Skin of body (tissue), 2 donors: ENCODE results near the gene PSMA7. TPM values are rescaled to one million over a fixed set of nuclear protein-coding genes. Genes with fewer than 3 reads are reported as not detected.
"Not testable (repeated sequence)": the region's sequence is repeated elsewhere in the genome, so short reads cannot be mapped to it uniquely, and the experiment has no call there.

Experiments used
- DNase-seq: peaks from one replicate; lab custom pipeline; 2025; lab: John Stamatoyannopoulos, UW
- total RNA-seq: library from RNA; depleted of rRNA; stranded (reverse); fragments of >200 nt; gene quantifications from one replicate; pipeline ENCODE4 v1.2.3, GENCODE V29; 2014

Gene PSMA7
- total RNA-seq, 1 donor from 2014 or later, result 107 TPM

DNA sequence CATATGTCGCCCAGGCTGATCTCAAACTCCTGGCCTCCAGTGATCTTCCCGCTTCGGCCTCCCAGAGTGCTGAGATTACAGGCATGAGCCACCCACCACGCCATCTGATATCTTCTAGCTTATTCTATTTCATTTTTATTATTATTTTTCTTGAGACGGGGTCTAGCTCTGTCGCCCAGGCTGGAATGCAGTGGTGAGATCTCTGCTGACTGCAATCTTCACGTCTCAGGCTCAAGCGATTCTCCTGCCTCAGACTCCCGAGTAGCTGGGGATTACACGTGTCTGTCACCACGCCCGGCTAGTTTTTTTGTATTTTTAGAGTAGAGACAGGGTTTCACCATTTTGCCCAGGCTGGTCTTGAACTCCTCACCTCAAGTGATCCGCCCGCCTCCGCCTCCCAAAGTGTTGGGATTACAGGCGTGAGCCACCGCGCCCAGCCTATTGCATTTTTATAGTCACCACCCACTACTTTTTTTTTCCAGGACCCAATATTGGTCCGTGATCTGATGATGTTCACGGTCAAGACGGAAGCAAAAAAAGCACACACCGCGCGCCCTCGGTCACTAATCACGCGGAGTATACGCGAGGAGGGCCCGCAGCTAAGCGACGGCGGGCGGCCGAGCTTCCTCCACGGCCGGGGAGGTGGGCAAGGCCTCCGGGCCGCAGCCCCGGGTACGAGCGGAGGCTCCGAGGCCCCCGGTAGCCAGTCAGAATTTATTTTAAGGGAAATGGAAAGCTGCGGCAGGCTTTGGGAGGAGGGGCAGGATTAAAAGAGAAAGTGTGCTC is 22.0 kb downstream of the PSMA7 start:
- no peak for DNase-seq

- no peak for DNase-seq
These were observed 22.8 kb downstream of the PSMA7 start for GRCh38 chr20:62120365-62120762.

- DNase-seq, result no peak
These were observed 23.4 kb downstream of the PSMA7 start for GRCh38 chr20:62119591-62120364.

- DNase-seq, result no peak
These were observed 24.1 kb downstream of the PSMA7 start for GRCh38 chr20:62119115-62119514.

GRCh38 chr20:62118113-62119043 is 24.8 kb downstream of the PSMA7 start:
- no peak for DNase-seq

DNA sequence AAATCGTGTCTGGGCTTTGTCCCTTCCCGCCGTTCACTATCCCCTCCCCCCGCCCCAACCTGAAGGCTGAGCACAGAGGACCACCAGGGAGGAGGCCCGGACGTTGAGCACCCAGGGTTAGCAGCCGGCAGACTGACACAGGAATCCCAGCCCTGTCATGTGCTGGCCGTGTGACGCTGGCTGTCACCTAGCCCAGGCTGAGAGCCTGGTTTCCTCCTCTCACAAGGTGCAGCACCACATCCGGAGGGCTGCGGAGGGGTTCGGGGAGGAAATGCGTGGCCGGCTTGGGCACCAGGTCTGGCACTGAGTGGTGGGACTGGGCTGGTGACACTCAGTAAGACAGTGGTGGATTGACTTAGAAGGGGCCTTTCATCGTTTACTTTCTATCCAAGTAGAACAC is 25.5 kb downstream of the PSMA7 start:
- no peak for DNase-seq

DNA sequence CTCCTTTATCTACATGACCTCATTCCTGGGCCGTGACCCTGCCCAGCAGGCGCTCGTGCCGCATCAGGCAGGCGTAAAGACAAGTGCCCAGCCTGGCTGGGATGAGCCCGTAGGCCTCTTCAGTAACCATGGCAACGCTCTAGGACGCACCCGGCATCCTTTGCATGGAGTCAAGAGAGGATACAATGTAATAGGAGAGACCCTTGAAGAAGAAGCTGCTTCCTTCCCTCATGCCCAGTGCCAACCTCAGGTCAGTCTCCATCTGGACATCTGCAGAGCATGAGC is 25.9 kb downstream of the PSMA7 start:
- DNase-seq, result no peak

- DNase-seq, result no peak
These were observed 26.4 kb downstream of the PSMA7 start for GRCh38 chr20:62116558-62117361.

- not testable (repeated sequence) for DNase-seq
These were observed 27.3 kb downstream of the PSMA7 start for GRCh38 chr20:62115800-62116407.

GRCh38 chr20:62114894-62115293 is 28.3 kb downstream of the PSMA7 start:
- DNase-seq, result no peak

- no peak for DNase-seq
These were observed 30.8 kb downstream of the PSMA7 start for GRCh38 chr20:62112368-62112767.

GRCh38 chr20:62111148-62111547 is 32.0 kb downstream of the PSMA7 start:
- DNase-seq, result no peak

DNA sequence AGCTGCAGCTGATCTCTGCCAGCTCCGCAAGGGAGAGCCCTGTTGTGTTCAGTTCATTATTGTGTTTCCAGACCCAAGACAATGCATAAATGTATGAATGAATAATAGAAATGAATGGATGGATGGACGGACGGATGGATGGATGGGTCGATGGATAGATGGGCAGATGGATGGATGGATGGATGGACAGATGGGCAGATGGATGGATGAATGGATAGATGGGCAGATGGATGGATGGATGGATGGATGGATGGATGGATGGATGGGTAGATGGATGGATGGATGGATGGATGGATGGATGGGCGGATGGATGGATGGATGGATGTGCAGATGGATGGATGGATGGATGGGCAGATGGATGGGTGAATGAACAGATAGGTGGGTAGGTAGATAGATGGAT is 37.6 kb downstream of the PSMA7 start:
- DNase-seq, result no peak

DNA sequence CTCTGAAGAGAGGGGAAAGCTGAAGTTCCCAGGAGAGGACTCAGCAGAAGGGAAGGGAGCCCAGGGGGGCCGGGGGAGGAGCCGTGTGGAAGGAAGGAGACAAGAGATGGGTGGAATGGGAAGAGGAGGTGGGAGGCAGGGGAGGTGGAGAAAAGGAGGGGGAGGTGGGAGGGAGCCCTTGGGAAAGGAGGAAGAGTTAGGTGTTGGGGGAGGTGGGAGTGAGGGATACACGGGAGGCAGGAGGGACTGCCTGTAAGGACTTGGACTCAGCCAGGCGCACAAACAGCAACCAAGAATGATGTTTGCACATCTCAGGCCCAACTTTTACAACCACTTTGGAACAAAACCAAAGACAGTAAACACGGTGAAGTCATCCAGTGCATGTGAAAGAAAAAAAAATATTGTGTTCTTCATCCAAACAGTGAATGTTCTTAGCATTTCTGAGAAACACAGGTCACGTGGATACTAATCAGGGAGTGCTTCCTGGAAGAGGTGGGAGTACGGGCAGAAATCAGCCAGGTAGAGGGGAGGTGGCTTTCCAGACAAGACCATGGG is 38.3 kb downstream of the PSMA7 start:
- no peak for DNase-seq

DNA sequence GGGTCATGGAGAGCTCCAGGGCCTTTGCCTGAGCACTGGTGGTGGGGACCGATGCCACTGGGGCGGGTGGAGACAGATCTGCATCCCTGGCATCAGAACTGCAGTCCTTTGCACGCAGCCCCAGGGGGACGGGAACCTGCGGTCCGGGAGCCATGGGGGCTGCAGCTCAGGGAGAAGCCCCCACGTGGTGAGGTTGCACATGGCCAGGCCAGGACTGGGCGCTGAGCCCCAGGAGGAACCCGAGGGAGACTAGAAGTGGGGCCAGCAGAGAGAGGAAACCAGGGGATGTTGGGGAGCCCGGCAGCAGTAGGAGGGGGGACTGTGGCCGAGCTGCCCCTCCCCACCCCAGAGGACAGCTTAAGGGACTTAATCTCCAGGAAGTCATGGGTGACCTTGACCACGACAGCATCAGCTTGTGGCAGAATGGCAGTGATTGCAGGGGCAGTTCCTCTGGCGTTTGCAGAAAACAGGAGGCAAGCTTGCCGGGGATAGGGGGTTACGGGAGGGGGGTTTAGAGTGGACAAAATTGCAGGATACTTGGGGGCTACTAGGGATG is 38.9 kb downstream of the PSMA7 start:
- DNase-seq, result no peak

DNA sequence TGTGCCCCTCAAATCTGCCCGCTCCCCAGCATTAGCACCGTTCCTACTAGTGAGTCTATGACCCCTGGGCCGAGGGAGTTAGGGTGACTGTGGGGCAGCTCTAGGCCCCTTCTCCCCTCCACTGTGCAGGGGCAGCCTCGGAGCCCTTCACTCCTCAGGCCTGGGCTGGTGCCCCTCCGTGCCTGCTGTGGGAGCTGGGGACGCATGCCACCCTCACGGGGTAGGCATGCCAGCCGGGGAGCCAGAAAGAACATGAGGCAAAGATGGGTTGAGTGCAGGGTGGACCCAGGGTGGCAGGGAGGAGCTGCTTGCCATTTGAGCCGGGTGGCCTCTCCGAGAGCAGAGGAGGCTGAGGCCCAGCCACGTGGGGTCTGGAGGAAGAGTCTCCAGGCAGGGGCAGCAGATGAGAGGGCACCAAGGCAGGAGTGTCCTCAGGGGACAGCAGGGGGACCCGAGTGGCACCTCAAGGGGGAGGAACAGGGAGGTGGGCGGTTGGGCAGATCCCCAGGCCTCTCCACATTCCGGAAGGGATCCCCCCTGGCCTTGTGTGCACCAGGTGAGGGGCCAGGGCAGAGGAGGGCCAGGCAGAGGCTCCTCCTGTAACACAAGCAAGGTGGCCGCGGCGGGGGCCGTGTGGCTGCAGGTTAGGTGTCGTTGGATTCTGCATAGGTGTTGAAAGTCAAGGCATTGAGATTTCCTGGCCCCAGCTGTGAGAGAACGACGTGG is 39.5 kb downstream of the PSMA7 start:
- no peak for DNase-seq

DNA sequence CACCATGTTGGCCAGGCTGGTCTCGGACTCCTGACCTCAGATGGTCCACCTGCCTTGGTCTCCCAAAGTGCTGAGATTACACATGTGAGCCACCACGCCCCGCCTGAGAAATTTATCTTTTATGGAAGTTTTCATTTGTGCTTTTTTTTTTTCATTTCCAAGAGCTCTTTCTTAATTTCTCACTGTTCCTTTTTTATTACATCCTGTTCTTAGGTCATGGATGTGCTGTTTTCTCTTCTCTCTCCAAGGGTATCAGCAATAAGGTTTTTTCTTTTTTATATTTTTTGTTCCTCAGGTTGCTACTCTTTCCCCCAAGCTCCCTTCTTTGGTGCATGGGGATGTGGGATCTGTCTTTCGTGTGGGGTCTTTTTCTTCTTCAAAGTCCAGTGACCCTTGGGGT is 42.1 kb downstream of the PSMA7 start:
- no peak for DNase-seq

DNA sequence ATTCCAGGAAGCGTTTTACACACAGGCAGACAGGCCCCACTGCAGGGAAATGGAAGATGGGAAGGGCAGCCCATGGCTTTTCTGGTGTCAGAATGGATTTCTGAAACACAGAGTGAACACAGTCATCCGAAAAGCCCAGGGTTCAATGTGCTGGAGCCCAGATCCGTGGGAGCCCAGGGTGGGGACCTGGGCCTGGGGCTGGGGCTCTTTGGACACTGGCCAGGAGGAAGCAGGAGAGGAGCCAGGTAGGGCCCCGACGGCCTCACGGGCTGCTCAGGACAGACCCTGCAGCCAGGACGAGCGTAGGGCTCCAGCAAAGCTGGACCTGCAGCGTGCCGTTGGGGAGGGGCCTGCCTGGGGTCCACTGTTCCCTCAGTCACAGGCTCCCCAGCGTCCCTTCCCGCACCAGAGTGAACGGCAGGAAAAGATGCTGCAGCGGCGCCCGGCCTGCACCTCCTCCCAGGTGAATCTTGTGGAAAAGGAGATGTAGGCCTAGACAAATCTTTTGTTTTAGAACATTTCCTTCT is 45.2 kb downstream of the PSMA7 start:
- no peak for DNase-seq
